Testis (tissue), 3 donors: ENCODE measurements around the gene OR2AG2. TPM values are rescaled to one million over a fixed set of nuclear protein-coding genes. Genes with fewer than 3 reads are reported as not detected.

Experiments used
- DNase-seq: peaks from one replicate; pipeline ENCODE4 v3.0.0-alpha.2; 2019
- H3K27ac ChIP-seq, 2 donors: fragments of 200-600 bp; sonication (generic); one replicate each; pipeline ENCODE4 v1.5.1; 2019
- H3K27me3 ChIP-seq: fragments of 200-600 bp; sonication (generic); one replicate; pipeline ENCODE4 v1.5.1; 2019
- H3K36me3 ChIP-seq: fragments of 200-600 bp; sonication (generic); one replicate; pipeline ENCODE4 v1.5.1; 2017; ENCODE audit warnings: low read depth; ENCODE audit errors: missing control alignments
- H3K4me1 ChIP-seq: fragments of 200-600 bp; sonication (generic); one replicate; pipeline ENCODE4 v1.5.1; 2019
- H3K4me3 ChIP-seq, 2 donors: fragments of 200-600 bp; sonication (generic); one replicate each; pipeline ENCODE4 v1.5.1; 2017 to 2019
- H3K9me3 ChIP-seq: fragments of 200-600 bp; sonication (generic); one replicate; pipeline ENCODE4 v1.5.1; 2017
- POLR2A ChIP-seq: fragments of 450-650 bp; IDR thresholded peaks from one replicate; pipeline ENCODE4 v1.6.1; 2017; ENCODE audit warnings: antibody characterized with exemption, mild to moderate bottlenecking, moderate library complexity
- WGBS, 2 donors: methylation state at CpG; one replicate each; pipeline ENCODE4 v1.1.5; 2018; 5-methylcytosine and 5-hydroxymethylcytosine counted together
- intact Hi-C: fragments of 100-400 bp; cut with DNase I; formaldehyde crosslinking; loops from one replicate; pipeline ENCODE4 v1.15.1; 2023; ENCODE audit warnings: low total_unique reads
- polyA plus RNA-seq: library from polyadenylated mRNA; stranded (reverse); fragments of 350-450 nt; fragmentation: Illumina TruSeq; extraction: RNeasy Lipid Tissue Mini Kit (QIAGEN cat#74804); gene quantifications from one replicate; pipeline ENCODE4 v1.2.3, GENCODE V29; 2014; ENCODE audit warnings: low read depth, low replicate concordance; ENCODE audit not compliant: insufficient read depth
- total RNA-seq, 2 donors: library from RNA; depleted of rRNA; stranded (reverse); fragments of >200 nt; gene quantifications; one replicate each; pipeline ENCODE4 v1.2.3, GENCODE V29; 2016

OR2AG2 gene
- total and polyA plus RNA-seq, 3 donors from 2014 or later = 0.30 to 2.8 (median 1.8) TPM

GRCh38 chr11:6717426-6717825 is 54.4 kb downstream of the OR2AG2 start:
- no peak overlapping the region for H3K4me3 ChIP-seq
- 90 to 97% methylated on average over 3 of the region's 3 CpGs for WGBS, 2 donors
- DNase-seq = no peak
- H3K4me1 ChIP-seq = no peaks in the 10 kb centered on the region
- no peaks in the 10 kb centered on the region for H3K27me3 ChIP-seq
- TF ChIP-seq POLR2A = no peak
- intact Hi-C loops = no loop called here
- H3K36me3 ChIP-seq = no peaks in the 10 kb centered on the region
- H3K27ac ChIP-seq = no peak overlapping the region
- H3K9me3 ChIP-seq = no peaks in the 10 kb centered on the region

Other genes with a start within 250 kb of the OR2AG2 start
- 10 to 100 TPM; 17.5 to 18.5 TPM for gene RRP8, start 168.4 kb downstream of the OR2AG2 start, total RNA-seq
- 29.6 TPM for gene RRP8, start 168.4 kb downstream of the OR2AG2 start, polyA plus RNA-seq
- gene ILK, start 168.2 kb downstream of the OR2AG2 start, total RNA-seq = 100 to 1,000 TPM in 1 of 2 donors, 10 to 100 TPM in 1; 79.1 to 109 TPM
- gene ILK, start 168.2 kb downstream of the OR2AG2 start, polyA plus RNA-seq = 122 TPM
- 100 to 1,000 TPM; 123 to 210 TPM for gene TAF10, start 159.8 kb downstream of the OR2AG2 start, total RNA-seq
- gene TAF10, start 159.8 kb downstream of the OR2AG2 start, polyA plus RNA-seq = 389 TPM
- gene TPP1, start 152.6 kb downstream of the OR2AG2 start, total RNA-seq = 100 to 1,000 TPM; 134 to 151 TPM
- 60.9 TPM for gene TPP1, start 152.6 kb downstream of the OR2AG2 start, polyA plus RNA-seq
- 1 to 10 TPM; 7.1 to 8.8 TPM for gene DCHS1, start 116.2 kb downstream of the OR2AG2 start, total RNA-seq
- 14.2 TPM for gene DCHS1, start 116.2 kb downstream of the OR2AG2 start, polyA plus RNA-seq
- 10 to 100 TPM; 21.0 to 22.7 TPM for gene MRPL17, start 88.6 kb downstream of the OR2AG2 start, total RNA-seq
- gene MRPL17, start 88.6 kb downstream of the OR2AG2 start, polyA plus RNA-seq = 49.5 TPM
- gene OR2AG1, start 11.0 kb upstream of the OR2AG2 start, total RNA-seq = not detected
- not detected for gene OR2AG1, start 11.0 kb upstream of the OR2AG2 start, polyA plus RNA-seq
- 1 to 10 TPM; 2.2 to 2.6 TPM for gene OR6A2, start 27.7 kb upstream of the OR2AG2 start, total RNA-seq
- not detected for gene OR6A2, start 27.7 kb upstream of the OR2AG2 start, polyA plus RNA-seq
- not detected for gene OR10A5, start 73.7 kb upstream of the OR2AG2 start, total RNA-seq
- not detected for gene OR10A5, start 73.7 kb upstream of the OR2AG2 start, polyA plus RNA-seq
- not detected for gene OR10A2, start 91.1 kb upstream of the OR2AG2 start, total RNA-seq
- gene OR10A2, start 91.1 kb upstream of the OR2AG2 start, polyA plus RNA-seq = not detected
- not detected for gene OR10A4, start 104.6 kb upstream of the OR2AG2 start, total RNA-seq
- gene OR10A4, start 104.6 kb upstream of the OR2AG2 start, polyA plus RNA-seq = not detected
- gene OR2D2, start 120.5 kb upstream of the OR2AG2 start, total RNA-seq = 1 to 10 TPM; 2.8 to 3.2 TPM
- not detected for gene OR2D2, start 120.5 kb upstream of the OR2AG2 start, polyA plus RNA-seq
- not detected for gene OR2D3, start 149.0 kb upstream of the OR2AG2 start, total RNA-seq
- gene OR2D3, start 149.0 kb upstream of the OR2AG2 start, polyA plus RNA-seq = not detected
- 1 to 10 TPM; 4.2 to 4.5 TPM for gene ZNF215, start 154.4 kb upstream of the OR2AG2 start, total RNA-seq
- gene ZNF215, start 154.4 kb upstream of the OR2AG2 start, polyA plus RNA-seq = 2.7 TPM
- 1 to 10 TPM; 7.3 to 9.9 TPM for gene ZNF214, start 248.4 kb upstream of the OR2AG2 start, total RNA-seq
- gene ZNF214, start 248.4 kb upstream of the OR2AG2 start, polyA plus RNA-seq = 8.2 TPM
- 1 to 10 TPM; 1.6 to 2.4 TPM for gene NLRP14, start 248.5 kb upstream of the OR2AG2 start, total RNA-seq
- 1.2 TPM for gene NLRP14, start 248.5 kb upstream of the OR2AG2 start, polyA plus RNA-seq